B cell (primary cell): ENCODE results near the gene COL19A1. TPM values are rescaled to one million over a fixed set of nuclear protein-coding genes. Genes with fewer than 3 reads are reported as not detected.

Experiments used
- ATAC-seq: fragments of 200-7000 bp; cut with Tn5 transposase; one replicate; pipeline ENCODE4 v1.10.0; 2021; ENCODE audit warnings: low read depth, mild to moderate bottlenecking, moderate number of reproducible peaks, moderate library complexity
- CTCF ChIA-PET: fragments of 350-600 bp; sonication (Branson Sonifier 250); formaldehyde crosslinking; loops from one replicate; lab custom pipeline; 2021; ENCODE audit warnings: antibody characterized with exemption, inconsistent platforms; lab: Charles Lee
- POLR2A ChIA-PET: fragments of 350-600 bp; sonication (Branson Sonifier 250); formaldehyde crosslinking; loops from one replicate; lab custom pipeline; 2021; ENCODE audit warnings: antibody characterized with exemption; lab: Charles Lee
- DNase-seq: peaks from one replicate; pipeline ENCODE4 v3.0.0; 2013
- H2AFZ ChIP-seq: 2 replicates; pipeline ENCODE4 v1.6.1; 2012; ENCODE audit warnings: mild to moderate bottlenecking, low read depth, low read length; ENCODE audit not compliant: insufficient read depth, poor library complexity, severe bottlenecking
- H3K27ac ChIP-seq, 2 donors: 1 replicate in 1 of 2; 2 replicates in 1 of 2; pipeline ENCODE4 v1.5.1; 2012 to 2013; ENCODE audit warnings: low read length in 2 of 2, mild to moderate bottlenecking in 2 of 2, moderate library complexity in 1 of 2
- H3K27me3 ChIP-seq, 4 experiments: fragments of 200-600 bp in 1 of 4; sonication (generic) in 1 of 4; replicated peaks in 1 of 4; 1 replicate in 2 of 4; 2 replicates in 2 of 4; pipeline versions ENCODE4 v1.6.1 to v1.7.0; 2013 to 2016; ENCODE audit warnings: low read length in 3 of 4, mild to moderate bottlenecking in 2 of 4, mixed read lengths in 1 of 4, moderate library complexity in 1 of 4; ENCODE audit not compliant: insufficient read depth in 4 of 4, control insufficient read depth in 3 of 4; ENCODE audit errors: control extremely low read depth in 1 of 4
- H3K36me3 ChIP-seq, 2 experiments: replicated peaks in 1 of 2; 1 replicate in 1 of 2; 2 replicates in 1 of 2; pipeline versions ENCODE4 v1.6.1 to v1.7.1; 2013; ENCODE audit warnings: low read length in 1 of 2; ENCODE audit not compliant: insufficient read depth in 2 of 2, control insufficient read depth in 1 of 2; ENCODE audit errors: control extremely low read depth in 1 of 2, extremely low read depth in 1 of 2
- H3K4me1 ChIP-seq, 2 donors: fragments of 200-600 bp in 1 of 2; sonication (generic) in 1 of 2; 1 replicate in 1 of 2; 2 replicates in 1 of 2; pipeline versions ENCODE4 v1.5.1 to v1.6.1; 2013 to 2017; ENCODE audit warnings: low read length in 2 of 2; ENCODE audit not compliant: control insufficient read depth in 2 of 2, insufficient read depth in 2 of 2
- H3K4me2 ChIP-seq: replicated peaks from 2 replicates; pipeline ENCODE3; 2012; ENCODE audit warnings: mild to moderate bottlenecking, low read depth, low read length; ENCODE audit not compliant: poor library complexity, severe bottlenecking
- H3K4me3 ChIP-seq, 5 experiments: fragments of 200-600 bp in 1 of 5; sonication (generic) in 1 of 5; 1 replicate in 3 of 5; 2 replicates in 2 of 5; pipeline versions ENCODE4 v1.5.1 to v1.7.0; 2011 to 2016; ENCODE audit warnings: low read length in 4 of 5, mild to moderate bottlenecking in 4 of 5, low read depth in 2 of 5, control low read depth in 1 of 5, moderate library complexity in 1 of 5; ENCODE audit not compliant: insufficient read depth in 1 of 5; ENCODE audit errors: control extremely low read depth in 1 of 5, extremely low read depth in 1 of 5
- H3K79me2 ChIP-seq: fragments of 200-600 bp; sonication (generic); one replicate; pipeline ENCODE4 v1.6.0; 2016; ENCODE audit warnings: low read length; ENCODE audit not compliant: control insufficient read depth, insufficient read depth
- H3K9ac ChIP-seq: fragments of 200-600 bp; sonication (generic); 2 replicates; pipeline ENCODE4 v1.6.1; 2017; ENCODE audit warnings: mild to moderate bottlenecking, low read length, moderate library complexity
- H3K9me3 ChIP-seq, 3 donors: one replicate each; pipeline versions ENCODE4 v1.6.1 to v1.7.1; 2013; ENCODE audit warnings: low read length in 2 of 3; ENCODE audit not compliant: control insufficient read depth in 2 of 3, insufficient read depth in 1 of 3; ENCODE audit errors: control extremely low read depth in 1 of 3
- H4K20me1 ChIP-seq: 2 replicates; pipeline ENCODE4 v1.6.0; 2012; ENCODE audit warnings: mild to moderate bottlenecking, low read length; ENCODE audit not compliant: insufficient read depth, control insufficient read depth, poor library complexity, severe bottlenecking
- H3K27ac Mint-ChIP-seq: one replicate; pipeline ENCODE4 v1.8.0; 2021; ENCODE audit warnings: mixed read lengths
- H3K27me3 Mint-ChIP-seq: one replicate; pipeline ENCODE4 v1.8.0; 2021; ENCODE audit warnings: mixed read lengths
- H3K4me1 Mint-ChIP-seq: one replicate; pipeline ENCODE4 v1.8.0; 2021; ENCODE audit warnings: mixed read lengths
- H3K4me3 Mint-ChIP-seq: one replicate; pipeline ENCODE4 v1.8.0; 2021; ENCODE audit warnings: mixed read lengths
- H3K9me3 Mint-ChIP-seq: one replicate; pipeline ENCODE4 v1.8.0; 2022; ENCODE audit warnings: mixed read lengths; ENCODE audit not compliant: insufficient read depth
- EZH2 ChIP-seq: IDR thresholded peaks from 2 replicates; pipeline ENCODE4 v1.6.1; 2012; ENCODE audit warnings: borderline replicate concordance, low read depth, mild to moderate bottlenecking, moderate library complexity, low read length; ENCODE audit not compliant: insufficient read depth, poor library complexity, severe bottlenecking
- WGBS: methylation state at CpG from one replicate; pipeline ENCODE4 v1.1.5; 2013; ENCODE audit warnings: missing lambda C conversion rate; ENCODE audit not compliant: insufficient coverage; 5-methylcytosine and 5-hydroxymethylcytosine counted together
- intact Hi-C: fragments of 100-400 bp; cut with micrococcal nuclease; formaldehyde crosslinking; loops from one replicate; pipeline ENCODE4 v1.10.0; 2022
- polyA plus RNA-seq: library from polyadenylated mRNA; depleted of rRNA; stranded (reverse); fragments of >200 nt; gene quantifications from 2 replicates; pipeline ENCODE4 v1.2.3, GENCODE V29; 2012
- total RNA-seq, 2 donors: library from RNA; stranded (reverse); fragments of 120-200 nt in 1 of 2; gene quantifications; 1 replicate in 1 of 2; 2 replicates in 1 of 2; pipeline versions ENCODE4 v1.2.3 to v1.2.4, GENCODE V29; 2013 to 2022
- TF ChIP-seq, protein P1 (sequence below): fragments of 200-600 bp; IDR thresholded peaks from one replicate; pipeline ENCODE4 v1.8.0; 2022; ENCODE audit warnings: antibody characterized with exemption, mild to moderate bottlenecking

The COL19A1 gene
- total and polyA plus RNA-seq, 2 donors (not counting 1 experiment from before 2014, with no cell fraction given), result 14.6 to 61.4 TPM

DNA sequence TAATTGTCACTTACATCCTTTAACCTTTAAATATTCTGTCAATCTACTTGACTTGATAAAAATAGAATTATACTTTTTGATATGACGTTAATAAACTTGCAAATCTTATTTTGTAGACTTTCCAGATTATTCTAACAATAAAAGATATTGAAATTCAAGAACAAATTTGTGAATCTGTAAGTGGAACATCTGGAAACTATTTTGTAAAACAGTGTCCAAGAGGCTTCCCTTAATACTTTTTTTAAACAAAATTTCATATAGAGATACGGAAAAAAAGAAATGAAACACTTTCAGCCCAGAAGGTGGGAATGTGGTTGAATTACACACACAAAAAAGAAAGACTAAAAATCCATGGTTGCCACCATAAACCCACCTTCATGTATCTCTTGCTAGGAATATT lies 174.4 kb downstream of the COL19A1 start:
- H3K27ac ChIP-seq, result no peak overlapping the region
- H3K4me3 Mint-ChIP-seq, result no peak overlapping the region
- H3K4me3 ChIP-seq, result no peak overlapping the region
- H3K9me3 Mint-ChIP-seq, result no peaks in the 10 kb centered on the region
- H3K9me3 ChIP-seq, result peaks cover 0 to 2% (median 0%) of the 10 kb centered on the region in 3 donors
- H3K4me1 ChIP-seq, result no peaks in the 10 kb centered on the region
- no peak overlapping the region for H2AFZ ChIP-seq
- no peaks in the 10 kb centered on the region for H3K79me2 ChIP-seq
- no peak for DNase-seq
- H3K9ac ChIP-seq, result no peak overlapping the region
- H3K4me1 Mint-ChIP-seq, result no peaks in the 10 kb centered on the region
- no peak for TF ChIP-seq EZH2
- TF ChIP-seq, protein P1, sequence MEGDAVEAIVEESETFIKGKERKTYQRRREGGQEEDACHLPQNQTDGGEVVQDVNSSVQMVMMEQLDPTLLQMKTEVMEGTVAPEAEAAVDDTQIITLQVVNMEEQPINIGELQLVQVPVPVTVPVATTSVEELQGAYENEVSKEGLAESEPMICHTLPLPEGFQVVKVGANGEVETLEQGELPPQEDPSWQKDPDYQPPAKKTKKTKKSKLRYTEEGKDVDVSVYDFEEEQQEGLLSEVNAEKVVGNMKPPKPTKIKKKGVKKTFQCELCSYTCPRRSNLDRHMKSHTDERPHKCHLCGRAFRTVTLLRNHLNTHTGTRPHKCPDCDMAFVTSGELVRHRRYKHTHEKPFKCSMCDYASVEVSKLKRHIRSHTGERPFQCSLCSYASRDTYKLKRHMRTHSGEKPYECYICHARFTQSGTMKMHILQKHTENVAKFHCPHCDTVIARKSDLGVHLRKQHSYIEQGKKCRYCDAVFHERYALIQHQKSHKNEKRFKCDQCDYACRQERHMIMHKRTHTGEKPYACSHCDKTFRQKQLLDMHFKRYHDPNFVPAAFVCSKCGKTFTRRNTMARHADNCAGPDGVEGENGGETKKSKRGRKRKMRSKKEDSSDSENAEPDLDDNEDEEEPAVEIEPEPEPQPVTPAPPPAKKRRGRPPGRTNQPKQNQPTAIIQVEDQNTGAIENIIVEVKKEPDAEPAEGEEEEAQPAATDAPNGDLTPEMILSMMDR, result no peak
- H3K27me3 ChIP-seq, result no peaks in the 10 kb centered on the region
- intact Hi-C loops, result no loop called here
- no peak for ATAC-seq
- no peak overlapping the region for H3K27ac Mint-ChIP-seq
- POLR2A ChIA-PET, result no interaction called here
- H4K20me1 ChIP-seq, result no peaks in the 10 kb centered on the region
- WGBS, result no CpG with 5 or more reads among the region's 2 CpGs
- peaks cover 0 to 43% of the 10 kb centered on the region in 2 experiments for H3K36me3 ChIP-seq
- CTCF ChIA-PET, result no interaction called here
- no peaks in the 10 kb centered on the region for H3K27me3 Mint-ChIP-seq
- H3K4me2 ChIP-seq, result no peak overlapping the region

DNA sequence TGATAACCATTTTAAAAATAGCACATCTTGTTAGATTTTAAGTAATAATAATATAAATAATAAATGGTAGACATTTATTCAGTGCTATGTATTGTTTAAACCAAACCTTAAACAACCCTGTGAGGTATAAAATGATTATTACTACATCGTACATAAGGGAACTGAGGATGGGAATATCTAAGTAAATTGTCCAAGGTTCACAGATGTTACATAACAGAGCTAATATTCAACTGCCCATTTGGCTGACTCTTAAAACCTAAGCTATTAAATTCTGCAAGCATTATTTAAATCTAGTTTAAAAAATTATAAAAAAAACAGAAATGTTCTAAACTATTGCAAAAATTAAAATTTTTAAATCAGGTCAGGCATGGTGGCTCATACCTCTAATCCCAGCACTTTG lies 175.1 kb downstream of the COL19A1 start:
- Mint-ChIP-seq H3K4me1 (no peaks in the 10 kb centered on the region), H3K27me3 (no peaks in the 10 kb centered on the region), H3K4me3 (no peak overlapping the region), H3K9me3 (no peaks in the 10 kb centered on the region), H3K27ac (no peak overlapping the region)
- DNase-seq, result no peak
- no peak for TF ChIP-seq EZH2
- TF ChIP-seq, protein P1, result no peak
- H3K27me3 ChIP-seq, result no peaks in the 10 kb centered on the region
- H2AFZ ChIP-seq, result no peak overlapping the region
- no peaks in the 10 kb centered on the region for H4K20me1 ChIP-seq
- ATAC-seq, result no peak
- H3K79me2 ChIP-seq, result no peaks in the 10 kb centered on the region
- H3K27ac ChIP-seq, result no peak overlapping the region
- intact Hi-C loops, result no loop called here
- no CpG with 5 or more reads among the region's 1 CpG for WGBS
- H3K9me3 ChIP-seq, result peaks cover 0 to 2% (median 0%) of the 10 kb centered on the region in 3 donors
- CTCF ChIA-PET, result interaction anchor here (0.6 kb wide), 1 partner anchor 14 kb away, joined by 3 read pairs; no protein-coding TSS in a partner anchor
- H3K36me3 ChIP-seq, result peaks cover 2 to 45% of the 10 kb centered on the region in 2 experiments
- H3K4me2 ChIP-seq, result no peak overlapping the region
- no peak overlapping the region for H3K4me3 ChIP-seq
- no peaks in the 10 kb centered on the region for H3K4me1 ChIP-seq
- POLR2A ChIA-PET, result no interaction called here
- H3K9ac ChIP-seq, result no peak overlapping the region
